Mesothelial cell of epicardium (in vitro differentiated cells): ENCODE data around the gene PGAM5. TPM values are rescaled to one million over a fixed set of nuclear protein-coding genes. Genes with fewer than 3 reads are reported as not detected.

Source experiments
- DNase-seq, 2 experiments: peaks; one replicate each; pipeline ENCODE4 v3.0.0; 2021; ENCODE audit warnings: low spot score in 2 of 2; ENCODE audit not compliant: unreplicated experiment in 2 of 2
- H3K27ac Mint-ChIP-seq: 2 replicates; pipeline ENCODE4 v1.8.0; 2021; ENCODE audit warnings: mixed read lengths
- H3K27me3 Mint-ChIP-seq: 2 replicates; pipeline ENCODE4 v1.8.0; 2021; ENCODE audit warnings: low read depth, mixed read lengths
- H3K36me3 Mint-ChIP-seq: 2 replicates; pipeline ENCODE4 v1.8.0; 2021; ENCODE audit warnings: mixed read lengths
- H3K4me1 Mint-ChIP-seq: 2 replicates; pipeline ENCODE4 v1.8.0; 2021; ENCODE audit warnings: mixed read lengths
- H3K4me3 Mint-ChIP-seq: 2 replicates; pipeline ENCODE4 v1.8.0; 2021; ENCODE audit warnings: mild to moderate bottlenecking, moderate library complexity, mixed read lengths
- H3K9me3 Mint-ChIP-seq: 2 replicates; pipeline ENCODE4 v1.8.0; 2021; ENCODE audit warnings: mixed read lengths
- total RNA-seq: library from RNA; stranded (reverse); gene quantifications from 3 replicates; pipeline ENCODE4 v1.2.1, GENCODE V29; 2021
- TF ChIP-seq, protein P1 (sequence below): fragments of 200-600 bp; sonication (generic); IDR thresholded peaks from one replicate; pipeline ENCODE4 v1.5.0; 2021; ENCODE audit warnings: antibody characterized with exemption; ENCODE audit not compliant: unreplicated experiment

The PGAM5 gene
- total RNA-seq, 1 donor from 2014 or later = 23.5 TPM

GRCh38 chr12:132739600-132740312 lies 29.1 kb downstream of the PGAM5 start:
- no peaks in the 10 kb centered on the region for H3K27me3 Mint-ChIP-seq
- H3K27ac Mint-ChIP-seq = no peak overlapping the region
- TF ChIP-seq, protein P1, sequence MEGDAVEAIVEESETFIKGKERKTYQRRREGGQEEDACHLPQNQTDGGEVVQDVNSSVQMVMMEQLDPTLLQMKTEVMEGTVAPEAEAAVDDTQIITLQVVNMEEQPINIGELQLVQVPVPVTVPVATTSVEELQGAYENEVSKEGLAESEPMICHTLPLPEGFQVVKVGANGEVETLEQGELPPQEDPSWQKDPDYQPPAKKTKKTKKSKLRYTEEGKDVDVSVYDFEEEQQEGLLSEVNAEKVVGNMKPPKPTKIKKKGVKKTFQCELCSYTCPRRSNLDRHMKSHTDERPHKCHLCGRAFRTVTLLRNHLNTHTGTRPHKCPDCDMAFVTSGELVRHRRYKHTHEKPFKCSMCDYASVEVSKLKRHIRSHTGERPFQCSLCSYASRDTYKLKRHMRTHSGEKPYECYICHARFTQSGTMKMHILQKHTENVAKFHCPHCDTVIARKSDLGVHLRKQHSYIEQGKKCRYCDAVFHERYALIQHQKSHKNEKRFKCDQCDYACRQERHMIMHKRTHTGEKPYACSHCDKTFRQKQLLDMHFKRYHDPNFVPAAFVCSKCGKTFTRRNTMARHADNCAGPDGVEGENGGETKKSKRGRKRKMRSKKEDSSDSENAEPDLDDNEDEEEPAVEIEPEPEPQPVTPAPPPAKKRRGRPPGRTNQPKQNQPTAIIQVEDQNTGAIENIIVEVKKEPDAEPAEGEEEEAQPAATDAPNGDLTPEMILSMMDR = no peak
- H3K36me3 Mint-ChIP-seq = peaks cover 57% of the 10 kb centered on the region
- H3K4me1 Mint-ChIP-seq = no peaks in the 10 kb centered on the region
- H3K4me3 Mint-ChIP-seq = no peak overlapping the region
- no peak for DNase-seq
- H3K9me3 Mint-ChIP-seq = peaks cover 4% of the 10 kb centered on the region

- TF ChIP-seq, protein P1 = no peak
- Mint-ChIP-seq H3K36me3 (peaks cover 61% of the 10 kb centered on the region), H3K27ac (no peak overlapping the region), H3K27me3 (no peaks in the 10 kb centered on the region), H3K4me1 (no peaks in the 10 kb centered on the region), H3K4me3 (no peak overlapping the region), H3K9me3 (peaks cover 4% of the 10 kb centered on the region)
- DNase-seq = no peak
Observed at GRCh38 chr12:132740313-132740646, 29.6 kb downstream of the PGAM5 start.

DNA sequence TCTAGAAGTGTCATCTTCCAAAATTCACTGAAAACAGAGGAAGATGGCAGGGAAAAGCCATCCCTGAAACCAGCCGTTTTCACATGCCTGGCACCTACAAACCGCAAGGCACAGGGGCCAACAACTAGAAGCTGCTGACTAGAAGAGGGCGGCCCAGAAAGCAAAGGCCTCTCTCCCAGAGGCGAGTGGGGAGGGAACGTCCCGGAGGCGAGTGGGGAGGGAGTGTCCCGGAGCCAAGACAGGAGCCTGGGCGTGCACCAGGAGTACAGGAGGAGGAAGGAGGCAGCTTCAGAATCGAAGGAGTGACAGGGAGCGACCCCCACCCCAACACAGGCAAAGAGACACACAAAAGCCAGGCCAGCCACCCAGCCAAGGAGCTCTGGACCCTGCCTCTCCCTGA lies 30.0 kb downstream of the PGAM5 start:
- Mint-ChIP-seq H3K36me3 (peaks cover 59% of the 10 kb centered on the region), H3K27ac (no peak overlapping the region)
- no peak for DNase-seq

GRCh38 chr12:132741620-132742019 lies 31.0 kb downstream of the PGAM5 start:
- no peak for DNase-seq
- Mint-ChIP-seq H3K36me3 (peaks cover 55% of the 10 kb centered on the region), H3K27ac (no peak overlapping the region), H3K4me3 (no peak overlapping the region), H3K4me1 (no peaks in the 10 kb centered on the region), H3K27me3 (no peaks in the 10 kb centered on the region), H3K9me3 (peaks cover 4% of the 10 kb centered on the region)
- TF ChIP-seq, protein P1 = no peak

More for the DNA sequence above, 30.0 kb downstream of the PGAM5 start:
- Mint-ChIP-seq H3K9me3 (peaks cover 4% of the 10 kb centered on the region), H3K4me3 (no peak overlapping the region), H3K4me1 (no peaks in the 10 kb centered on the region), H3K27me3 (no peaks in the 10 kb centered on the region)
- TF ChIP-seq, protein P1 = no peak

- DNase-seq = no peak
- Mint-ChIP-seq H3K4me1 (no peaks in the 10 kb centered on the region), H3K9me3 (peaks cover 4% of the 10 kb centered on the region), H3K4me3 (no peak overlapping the region), H3K36me3 (peaks cover 58% of the 10 kb centered on the region), H3K27ac (no peak overlapping the region), H3K27me3 (no peaks in the 10 kb centered on the region)
- TF ChIP-seq, protein P1 = no peak
Observed at GRCh38 chr12:132743831-132744230, 33.2 kb downstream of the PGAM5 start.

DNA sequence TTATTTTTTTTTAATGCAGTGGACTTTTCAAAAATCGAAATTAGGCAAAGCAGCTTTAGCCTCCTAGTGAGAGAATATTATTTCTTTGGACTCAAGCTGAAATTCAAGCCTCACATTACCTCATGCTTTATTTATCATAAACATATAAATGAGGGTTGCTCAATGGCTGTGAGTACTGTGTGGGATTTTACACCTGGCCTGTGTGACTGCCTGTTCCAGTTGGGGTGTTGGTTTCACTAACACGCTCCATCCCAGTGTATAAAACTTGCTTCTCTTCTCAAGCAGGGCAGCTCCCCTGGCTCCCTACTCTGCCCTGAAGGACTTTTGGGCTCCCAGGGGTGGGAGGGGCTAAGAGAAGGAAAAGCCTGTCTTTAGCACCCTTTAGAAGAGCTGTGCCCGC lies 36.0 kb downstream of the PGAM5 start:
- no peak overlapping the region for H3K27ac Mint-ChIP-seq
- peaks cover 51% of the 10 kb centered on the region for H3K36me3 Mint-ChIP-seq
- H3K27me3 Mint-ChIP-seq = no peaks in the 10 kb centered on the region
- DNase-seq = no peak
- TF ChIP-seq, protein P1 = no peak
- peaks cover 4% of the 10 kb centered on the region for H3K9me3 Mint-ChIP-seq
- H3K4me1 Mint-ChIP-seq = no peaks in the 10 kb centered on the region
- H3K4me3 Mint-ChIP-seq = no peak overlapping the region
